ENCODE data around the gene CCDC191. TPM values are rescaled to one million over a fixed set of nuclear protein-coding genes. Genes with fewer than 3 reads are reported as not detected.

CCDC191 gene
- polyA plus RNA-seq, 2 donors, result 1.0 to 2.9 TPM

DNA sequence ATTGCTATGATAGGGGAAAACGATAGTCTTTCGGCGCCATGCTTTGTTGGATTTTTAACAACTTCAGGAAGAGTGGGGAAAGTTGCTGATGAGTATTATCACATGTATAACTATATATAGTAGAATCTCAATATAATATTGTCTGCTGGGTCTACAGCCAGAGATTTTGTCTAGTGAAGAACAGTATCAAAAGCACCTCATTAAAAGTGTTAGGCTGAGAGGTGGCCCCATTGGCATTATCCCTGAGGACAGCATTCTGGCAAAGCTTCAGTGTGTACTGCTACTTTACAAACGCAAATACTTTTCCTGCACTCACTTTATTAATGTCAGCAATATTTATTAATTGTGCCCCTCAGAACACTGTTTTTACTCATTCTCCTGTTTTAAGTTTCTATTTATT lies 12.0 kb upstream of the CCDC191 start:
- Histone ChIP-seq H3K27ac (ENCODE audit: low read depth in 2 of 2, low read length in 1 of 2) (no peak overlapping the region), H3K4me3 (ENCODE audit: low read depth in 1 of 2, low read length in 2 of 2) (no peak overlapping the region), H3K27me3 (ENCODE audit: control insufficient read depth in 1 of 2, insufficient read depth in 2 of 2, low read length in 2 of 2) (no peaks in the 10 kb centered on the region), H3K36me3 (ENCODE audit: control insufficient read depth in 2 of 2, insufficient read depth in 2 of 2, low read length in 1 of 2) (peaks cover 3 to 11% of the 10 kb centered on the region in 2 donors), H3K4me1 (ENCODE audit: control insufficient read depth in 2 of 2, insufficient read depth in 2 of 2, low read length in 1 of 2) (no peaks in the 10 kb centered on the region), H3K9me3 (ENCODE audit: control insufficient read depth in 2 of 2, insufficient read depth in 1 of 2, low read depth in 1 of 2, low read length in 1 of 2) (no peaks in the 10 kb centered on the region)
- WGBS, 2 donors, result 87 to 90% methylated on average over 4 of the region's 4 CpGs

DNA sequence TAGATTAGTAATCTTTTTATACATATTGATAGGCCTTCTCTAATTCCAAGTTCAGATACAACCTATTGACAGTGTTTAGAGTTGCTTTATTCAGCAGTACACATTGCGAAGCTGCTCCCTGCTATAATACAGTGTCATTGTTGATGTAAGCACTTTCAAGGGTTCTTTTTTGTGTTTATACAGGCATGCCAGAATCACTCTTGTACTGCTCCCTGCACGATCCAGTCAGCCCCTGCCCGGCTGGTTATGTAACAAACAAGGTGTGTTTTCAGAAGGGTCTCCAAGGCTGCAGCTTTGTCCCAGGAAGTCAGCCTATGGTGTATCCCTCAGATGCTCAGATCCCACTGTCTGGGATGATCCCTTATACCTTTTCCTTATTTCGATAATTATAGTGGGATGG lies 11.5 kb upstream of the CCDC191 start:
- peaks cover 3 to 11% of the 10 kb centered on the region in 2 donors for H3K36me3 ChIP-seq (ENCODE audit: control insufficient read depth in 2 of 2, insufficient read depth in 2 of 2, low read length in 1 of 2)
- 87 to 89% methylated on average over 4 of the region's 4 CpGs for WGBS, 2 donors

DNA sequence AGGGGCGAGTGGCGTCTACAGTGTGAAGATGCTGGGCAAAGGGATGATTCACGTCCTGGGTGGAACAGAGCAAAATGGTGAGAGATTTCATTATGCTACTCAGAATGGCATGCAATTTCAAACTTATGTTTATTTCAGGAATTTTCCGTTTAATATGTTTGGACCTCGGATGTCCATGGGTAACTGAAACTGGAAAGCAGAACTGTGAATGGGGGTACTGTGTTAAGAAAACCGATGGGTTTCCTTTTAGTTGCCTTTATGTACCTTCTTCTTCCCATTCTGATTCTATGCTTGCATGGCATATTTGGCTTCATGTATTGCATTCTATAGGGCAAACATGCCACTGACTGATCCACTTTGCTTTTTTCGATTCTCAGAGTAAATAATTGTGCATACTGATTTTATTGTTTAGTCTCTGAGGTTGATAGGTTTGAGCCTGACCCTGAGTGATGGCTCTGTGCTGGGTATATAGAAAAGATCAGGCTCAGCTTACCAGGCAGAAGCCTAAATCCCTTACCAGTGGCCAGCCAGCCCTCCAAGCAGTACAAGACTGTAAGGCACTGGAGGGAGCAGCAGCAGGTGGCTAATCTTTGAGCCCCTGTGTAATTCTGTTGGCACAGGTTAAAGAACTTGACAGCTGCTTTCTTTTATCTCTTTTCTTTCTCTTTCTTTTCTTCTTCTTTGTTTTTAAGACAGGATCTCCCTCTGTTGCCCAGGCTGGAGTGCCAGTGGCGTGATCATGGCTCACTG lies 4.8 kb upstream of the CCDC191 start:
- Histone ChIP-seq H3K4me1 (ENCODE audit: control insufficient read depth in 2 of 2, insufficient read depth in 2 of 2, low read length in 1 of 2) (no peaks in the 10 kb centered on the region), H3K36me3 (ENCODE audit: control insufficient read depth in 2 of 2, insufficient read depth in 2 of 2, low read length in 1 of 2) (peaks cover 0 to 2% of the 10 kb centered on the region in 2 donors), H3K27ac (ENCODE audit: low read depth in 2 of 2, low read length in 1 of 2) (no peak overlapping the region), H3K4me3 (ENCODE audit: low read depth in 1 of 2, low read length in 2 of 2) (no peak overlapping the region), H3K9me3 (ENCODE audit: control insufficient read depth in 2 of 2, insufficient read depth in 1 of 2, low read depth in 1 of 2, low read length in 1 of 2) (no peaks in the 10 kb centered on the region), H3K27me3 (ENCODE audit: control insufficient read depth in 1 of 2, insufficient read depth in 2 of 2, low read length in 2 of 2) (no peaks in the 10 kb centered on the region)
- 90 to 92% methylated on average over 8 of the region's 8 CpGs for WGBS, 2 donors

More for the DNA sequence above, 11.5 kb upstream of the CCDC191 start:
- Histone ChIP-seq H3K4me3 (ENCODE audit: low read depth in 1 of 2, low read length in 2 of 2) (no peak overlapping the region), H3K4me1 (ENCODE audit: control insufficient read depth in 2 of 2, insufficient read depth in 2 of 2, low read length in 1 of 2) (no peaks in the 10 kb centered on the region), H3K9me3 (ENCODE audit: control insufficient read depth in 2 of 2, insufficient read depth in 1 of 2, low read depth in 1 of 2, low read length in 1 of 2) (no peaks in the 10 kb centered on the region), H3K27ac (ENCODE audit: low read depth in 2 of 2, low read length in 1 of 2) (no peak overlapping the region), H3K27me3 (ENCODE audit: control insufficient read depth in 1 of 2, insufficient read depth in 2 of 2, low read length in 2 of 2) (no peaks in the 10 kb centered on the region)

DNA sequence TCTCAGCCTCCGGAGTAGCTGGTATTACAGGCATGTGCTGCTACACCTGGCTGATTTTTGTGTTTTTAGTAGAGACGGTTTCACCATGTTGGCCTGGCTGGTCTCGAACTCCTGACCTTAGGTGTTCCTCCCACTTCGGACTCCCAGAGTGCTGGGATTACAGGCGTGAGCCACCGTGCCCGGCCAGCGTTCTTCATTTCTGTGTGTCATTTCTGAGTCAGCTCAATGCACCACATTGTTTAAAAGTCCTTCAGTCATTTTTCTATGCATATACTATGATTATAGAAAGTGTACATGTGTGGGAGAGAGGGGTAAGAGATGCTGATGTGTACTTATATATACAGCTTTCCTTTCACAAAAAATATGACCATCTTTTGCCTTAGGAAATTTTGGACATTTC lies 2.3 kb upstream of the CCDC191 start:
- Histone ChIP-seq H3K9me3 (ENCODE audit: control insufficient read depth in 2 of 2, insufficient read depth in 1 of 2, low read depth in 1 of 2, low read length in 1 of 2) (no peaks in the 10 kb centered on the region), H3K27me3 (ENCODE audit: control insufficient read depth in 1 of 2, insufficient read depth in 2 of 2, low read length in 2 of 2) (no peaks in the 10 kb centered on the region), H3K27ac (ENCODE audit: low read depth in 2 of 2, low read length in 1 of 2) (no peak overlapping the region), H3K36me3 (ENCODE audit: control insufficient read depth in 2 of 2, insufficient read depth in 2 of 2, low read length in 1 of 2) (no peaks in the 10 kb centered on the region), H3K4me3 (ENCODE audit: low read depth in 1 of 2, low read length in 2 of 2) (no peak overlapping the region), H3K4me1 (ENCODE audit: control insufficient read depth in 2 of 2, insufficient read depth in 2 of 2, low read length in 1 of 2) (no peaks in the 10 kb centered on the region)
- 84 to 86% methylated on average over 8 of the region's 8 CpGs for WGBS, 2 donors

DNA sequence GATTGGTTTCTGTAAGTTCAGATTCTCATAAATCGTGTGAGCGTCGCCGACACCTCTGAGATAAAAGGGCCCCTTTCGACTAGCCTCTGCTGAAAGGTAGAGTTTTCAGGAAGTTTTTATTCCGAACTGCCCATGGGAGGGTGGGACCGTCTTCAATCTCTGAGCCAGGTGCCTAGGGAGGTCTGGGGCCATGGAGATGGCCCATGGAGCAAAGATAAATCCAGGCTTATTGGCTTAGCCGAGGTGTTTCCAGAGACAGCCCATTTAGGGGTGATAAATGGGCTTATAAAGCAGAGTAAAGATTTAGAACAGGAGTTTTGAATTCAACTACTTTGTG lies 653 bp upstream of the CCDC191 start:
- H3K27ac ChIP-seq (ENCODE audit: low read depth in 2 of 2, low read length in 1 of 2), result peak overlapping the region; percentile 47 to 85
- 0% methylated on average over 8 of the region's 8 CpGs for WGBS, 2 donors
- H3K4me1 ChIP-seq (ENCODE audit: control insufficient read depth in 2 of 2, insufficient read depth in 2 of 2, low read length in 1 of 2), result no peaks in the 10 kb centered on the region
- H3K36me3 ChIP-seq (ENCODE audit: control insufficient read depth in 2 of 2, insufficient read depth in 2 of 2, low read length in 1 of 2), result no peaks in the 10 kb centered on the region
- H3K27me3 ChIP-seq (ENCODE audit: control insufficient read depth in 1 of 2, insufficient read depth in 2 of 2, low read length in 2 of 2), result no peaks in the 10 kb centered on the region
- H3K9me3 ChIP-seq (ENCODE audit: control insufficient read depth in 2 of 2, insufficient read depth in 1 of 2, low read depth in 1 of 2, low read length in 1 of 2), result no peaks in the 10 kb centered on the region
- H3K4me3 ChIP-seq (ENCODE audit: low read depth in 1 of 2, low read length in 2 of 2), result peak overlapping the region; percentile 67 to 85

DNA sequence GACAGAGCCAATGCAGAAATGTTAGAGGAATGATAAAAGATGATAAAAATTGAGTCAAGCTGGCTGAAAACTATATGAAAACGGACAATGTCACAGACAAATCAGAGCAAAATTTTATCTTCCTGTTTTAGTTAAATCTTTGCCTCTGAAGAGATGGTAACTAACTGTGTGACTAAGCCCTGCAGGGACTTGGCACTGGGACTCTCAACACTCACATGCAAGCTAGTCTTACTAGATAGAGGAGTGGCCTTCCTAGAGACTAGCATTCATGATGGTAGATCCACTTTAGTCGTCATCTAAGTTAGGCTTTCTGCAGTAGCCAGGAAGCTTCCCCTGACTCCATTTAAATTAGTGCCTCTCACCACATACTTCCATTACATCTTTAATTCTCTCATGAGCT lies 4.1 kb downstream of the CCDC191 start:
- no peak overlapping the region for H3K27ac ChIP-seq (ENCODE audit: low read depth in 2 of 2, low read length in 1 of 2)
- H3K36me3 ChIP-seq (ENCODE audit: control insufficient read depth in 2 of 2, insufficient read depth in 2 of 2, low read length in 1 of 2), result no peaks in the 10 kb centered on the region
- H3K4me3 ChIP-seq (ENCODE audit: low read depth in 1 of 2, low read length in 2 of 2), result no peak overlapping the region
- no peaks in the 10 kb centered on the region for H3K27me3 ChIP-seq (ENCODE audit: control insufficient read depth in 1 of 2, insufficient read depth in 2 of 2, low read length in 2 of 2)
- H3K4me1 ChIP-seq (ENCODE audit: control insufficient read depth in 2 of 2, insufficient read depth in 2 of 2, low read length in 1 of 2), result no peaks in the 10 kb centered on the region
- no peaks in the 10 kb centered on the region for H3K9me3 ChIP-seq (ENCODE audit: control insufficient read depth in 2 of 2, insufficient read depth in 1 of 2, low read depth in 1 of 2, low read length in 1 of 2)
- WGBS, 2 donors, result 85 to 89% methylated on average over 2 of the region's 2 CpGs

DNA sequence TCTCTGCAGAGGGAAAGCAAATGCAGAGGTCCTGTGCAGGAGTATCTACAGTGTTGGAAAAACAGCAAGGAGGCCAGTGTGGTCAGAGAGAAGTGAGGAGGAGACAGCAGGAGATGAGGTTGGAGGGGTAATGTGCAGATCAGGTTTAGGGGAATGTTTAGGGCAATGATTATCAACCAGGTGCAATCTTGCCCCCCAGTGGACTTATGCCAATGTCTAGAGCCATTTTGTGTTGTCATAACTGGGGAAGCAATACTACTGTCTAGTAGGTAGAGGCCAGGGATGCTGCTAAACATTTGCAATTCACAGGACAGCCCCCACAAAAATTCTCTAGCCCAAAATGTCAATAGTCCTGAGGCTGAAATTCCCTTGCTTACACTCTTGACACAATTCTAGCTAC lies 13.1 kb downstream of the CCDC191 start:
- H3K4me1 ChIP-seq (ENCODE audit: control insufficient read depth in 2 of 2, insufficient read depth in 2 of 2, low read length in 1 of 2), result no peaks in the 10 kb centered on the region
- no peak overlapping the region for H3K4me3 ChIP-seq (ENCODE audit: low read depth in 1 of 2, low read length in 2 of 2)
- no peaks in the 10 kb centered on the region for H3K27me3 ChIP-seq (ENCODE audit: control insufficient read depth in 1 of 2, insufficient read depth in 2 of 2, low read length in 2 of 2)
- H3K27ac ChIP-seq (ENCODE audit: low read depth in 2 of 2, low read length in 1 of 2), result no peak overlapping the region
- H3K36me3 ChIP-seq (ENCODE audit: control insufficient read depth in 2 of 2, insufficient read depth in 2 of 2, low read length in 1 of 2), result peaks cover 0 to 2% of the 10 kb centered on the region in 2 donors
- H3K9me3 ChIP-seq (ENCODE audit: control insufficient read depth in 2 of 2, insufficient read depth in 1 of 2, low read depth in 1 of 2, low read length in 1 of 2), result no peaks in the 10 kb centered on the region

DNA sequence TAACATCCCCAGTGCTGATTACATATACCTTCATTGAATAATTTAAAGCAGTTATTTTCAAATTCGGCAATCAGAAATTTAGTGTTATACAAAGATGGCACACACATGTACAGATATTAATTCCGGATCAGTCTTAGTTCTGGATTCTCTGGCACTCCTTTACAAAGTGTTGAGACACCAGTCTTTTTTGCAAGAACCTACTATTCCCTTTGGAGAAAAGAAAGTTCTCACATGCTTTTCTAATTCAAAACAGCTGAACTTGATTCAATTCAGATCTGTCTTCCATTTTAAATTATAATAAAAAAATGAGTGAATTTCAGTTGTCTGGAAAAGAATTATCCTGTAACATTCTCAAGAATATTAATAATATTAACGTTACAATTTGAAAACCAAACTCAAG lies 20.4 kb downstream of the CCDC191 start:
- Histone ChIP-seq H3K9me3 (ENCODE audit: control insufficient read depth in 2 of 2, insufficient read depth in 1 of 2, low read depth in 1 of 2, low read length in 1 of 2) (no peaks in the 10 kb centered on the region), H3K36me3 (ENCODE audit: control insufficient read depth in 2 of 2, insufficient read depth in 2 of 2, low read length in 1 of 2) (peaks cover 2% of the 10 kb centered on the region in 2 donors), H3K27ac (ENCODE audit: low read depth in 2 of 2, low read length in 1 of 2) (no peak overlapping the region), H3K4me3 (ENCODE audit: low read depth in 1 of 2, low read length in 2 of 2) (no peak overlapping the region), H3K4me1 (ENCODE audit: control insufficient read depth in 2 of 2, insufficient read depth in 2 of 2, low read length in 1 of 2) (no peaks in the 10 kb centered on the region), H3K27me3 (ENCODE audit: control insufficient read depth in 1 of 2, insufficient read depth in 2 of 2, low read length in 2 of 2) (no peaks in the 10 kb centered on the region)
- 95 to 96% methylated on average over 3 of the region's 3 CpGs for WGBS, 2 donors

DNA sequence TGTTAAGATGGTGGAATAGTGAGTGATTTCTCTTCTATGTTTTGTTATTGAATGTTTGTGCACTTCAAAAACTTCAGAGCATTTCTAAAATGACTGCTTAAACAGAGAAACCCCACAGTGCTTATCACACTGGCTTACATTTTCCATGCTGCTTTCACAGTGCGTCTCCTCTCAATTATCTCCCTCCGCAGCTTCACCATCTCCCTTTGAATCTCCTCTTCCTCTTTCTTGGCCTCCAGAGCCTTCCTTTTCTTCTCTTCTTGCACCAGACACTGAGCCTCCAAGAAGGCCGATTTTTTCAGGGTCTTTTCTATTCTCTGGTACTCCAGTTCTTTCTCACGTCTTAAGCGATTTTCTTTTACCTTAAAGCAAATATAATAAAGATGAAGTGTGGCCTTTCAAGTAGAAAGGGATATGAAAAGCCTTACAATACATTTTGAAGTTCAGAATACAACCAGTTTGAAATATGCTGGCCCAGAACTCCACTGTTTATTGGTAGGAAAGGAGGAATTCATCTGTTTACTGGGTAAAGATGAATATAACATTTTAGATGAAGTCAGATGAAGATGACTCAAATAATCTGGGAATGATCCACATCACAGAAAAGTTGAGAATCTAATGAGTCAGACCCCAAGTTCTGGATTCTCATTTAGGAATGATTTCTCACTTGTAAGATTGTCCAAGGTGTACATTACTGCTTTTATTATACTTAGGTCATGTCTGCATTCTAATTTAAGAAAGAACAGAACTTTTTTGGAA lies 21.4 kb downstream of the CCDC191 start:
- Histone ChIP-seq H3K27ac (ENCODE audit: low read depth in 2 of 2, low read length in 1 of 2) (no peak overlapping the region), H3K4me1 (ENCODE audit: control insufficient read depth in 2 of 2, insufficient read depth in 2 of 2, low read length in 1 of 2) (no peaks in the 10 kb centered on the region), H3K4me3 (ENCODE audit: low read depth in 1 of 2, low read length in 2 of 2) (no peak overlapping the region), H3K36me3 (ENCODE audit: control insufficient read depth in 2 of 2, insufficient read depth in 2 of 2, low read length in 1 of 2) (peaks cover 2% of the 10 kb centered on the region in 2 donors), H3K9me3 (ENCODE audit: control insufficient read depth in 2 of 2, insufficient read depth in 1 of 2, low read depth in 1 of 2, low read length in 1 of 2) (no peaks in the 10 kb centered on the region), H3K27me3 (ENCODE audit: control insufficient read depth in 1 of 2, insufficient read depth in 2 of 2, low read length in 2 of 2) (no peaks in the 10 kb centered on the region)
- 92 to 94% methylated on average over 5 of the region's 5 CpGs for WGBS, 2 donors

DNA sequence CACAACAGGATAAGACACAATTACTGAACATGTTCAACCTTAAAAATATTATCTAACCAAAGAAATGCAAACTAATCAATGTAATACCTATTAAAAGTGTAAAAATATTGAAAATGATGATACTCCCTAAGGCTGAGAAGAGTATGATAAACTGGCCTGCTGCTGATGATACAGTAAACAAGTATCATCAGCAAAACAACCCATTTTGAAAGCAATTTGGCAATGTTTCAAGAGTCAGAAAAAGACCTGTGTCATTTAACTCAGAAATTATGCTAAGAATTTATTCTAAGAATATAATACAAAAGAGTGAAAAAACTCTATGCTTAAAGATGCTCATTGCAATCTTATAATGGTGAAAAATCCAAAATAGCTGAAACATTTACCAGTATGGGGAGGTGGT lies 22.1 kb downstream of the CCDC191 start:
- Histone ChIP-seq H3K4me1 (ENCODE audit: control insufficient read depth in 2 of 2, insufficient read depth in 2 of 2, low read length in 1 of 2) (no peaks in the 10 kb centered on the region), H3K36me3 (ENCODE audit: control insufficient read depth in 2 of 2, insufficient read depth in 2 of 2, low read length in 1 of 2) (peaks cover 2% of the 10 kb centered on the region in 2 donors), H3K9me3 (ENCODE audit: control insufficient read depth in 2 of 2, insufficient read depth in 1 of 2, low read depth in 1 of 2, low read length in 1 of 2) (no peaks in the 10 kb centered on the region), H3K4me3 (ENCODE audit: low read depth in 1 of 2, low read length in 2 of 2) (no peak overlapping the region), H3K27ac (ENCODE audit: low read depth in 2 of 2, low read length in 1 of 2) (no peak overlapping the region), H3K27me3 (ENCODE audit: control insufficient read depth in 1 of 2, insufficient read depth in 2 of 2, low read length in 2 of 2) (no peaks in the 10 kb centered on the region)
